ENCODE results near the gene HELT. TPM values are rescaled to one million over a fixed set of nuclear protein-coding genes. Genes with fewer than 3 reads are reported as not detected.

The HELT gene
- total and polyA plus RNA-seq, 2 donors (not counting 3 experiments of a cell fraction or from before 2014, with no cell fraction given) = not detected

DNA sequence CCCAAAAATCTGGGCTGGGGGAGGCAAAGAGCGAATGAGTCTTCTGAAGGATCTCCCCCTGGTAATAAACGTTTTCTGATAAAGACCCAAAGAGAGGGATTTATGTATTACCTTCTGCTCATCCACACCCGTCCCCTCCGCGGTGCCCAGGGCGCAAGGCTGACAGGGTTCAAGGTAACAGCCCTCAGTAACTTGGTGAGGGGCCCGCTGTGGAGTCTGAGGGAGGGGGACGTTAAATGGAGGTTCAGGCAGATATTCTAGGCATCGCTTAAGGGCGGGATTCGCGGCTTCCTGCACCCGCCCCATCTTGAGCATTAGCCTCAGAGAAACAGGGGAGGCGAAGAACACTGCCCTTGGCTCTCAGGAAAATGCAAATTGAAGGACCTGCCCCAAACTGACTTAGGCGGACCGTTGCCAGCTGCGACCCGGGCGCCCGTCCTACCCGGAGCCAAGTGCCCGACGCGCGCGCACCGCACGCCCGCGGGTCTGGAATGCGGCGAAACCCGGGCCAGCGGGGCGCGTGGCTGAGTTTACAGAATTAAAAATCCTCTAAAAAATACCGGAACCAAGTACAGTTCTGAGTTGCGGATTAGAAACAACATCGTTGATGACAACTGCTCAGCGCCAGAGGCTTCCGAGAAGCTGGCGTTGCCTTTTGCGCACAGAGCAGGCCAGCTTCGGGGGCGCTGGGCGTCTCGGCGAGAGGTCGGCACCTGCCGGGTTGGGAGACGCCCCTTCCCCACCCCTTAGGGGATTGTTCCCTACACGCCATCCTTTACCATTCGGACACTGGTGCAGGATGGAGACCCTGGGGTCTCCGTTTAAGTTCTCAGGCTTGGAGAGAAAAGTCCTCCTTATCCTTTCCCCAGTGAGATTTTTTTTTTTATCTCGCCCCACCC lies 2.8 kb downstream of the HELT start:
- FAIRE-seq = no peak
- Histone ChIP-seq H3K9me3 (replicated peaks; ENCODE audit: control insufficient read depth, insufficient read depth, low read length) (no peaks in the 10 kb centered on the region), H3K4me2 (ENCODE audit: insufficient read depth, low read length) (no peak overlapping the region), H3K27ac (ENCODE audit: insufficient read depth, low read depth, low read length) (no peak overlapping the region), H3K79me2 (ENCODE audit: control insufficient read depth, insufficient read depth, low read length) (no peaks in the 10 kb centered on the region), H3K9me1 (replicated peaks; ENCODE audit: control insufficient read depth, extremely low read depth, insufficient read depth, low read length) (no peaks in the 10 kb centered on the region), H3K36me3 (ENCODE audit: control insufficient read depth in 2 of 2, extremely low read depth in 1 of 2, insufficient read depth in 2 of 2, low read length in 2 of 2) (no peaks in the 10 kb centered on the region), H3K4me1 (ENCODE audit: control insufficient read depth, extremely low read depth, insufficient read depth, low read length) (no peaks in the 10 kb centered on the region), H3K4me3 (replicated peaks in 1 of 3; ENCODE audit: insufficient read depth in 1 of 3, low read depth in 1 of 3, low read length in 3 of 3) (no peak overlapping the region), H3K27me3 (ENCODE audit: control insufficient read depth in 2 of 2, insufficient read depth in 2 of 2, low read length in 2 of 2) (peaks cover 74 to 85% of the 10 kb centered on the region in 2 experiments), H4K20me1 (replicated peaks; ENCODE audit: control insufficient read depth, extremely low read depth, insufficient read depth, low read length) (no peaks in the 10 kb centered on the region), H2AFZ (ENCODE audit: low read depth, low read length) (no peak overlapping the region), H3K9ac (replicated peaks; ENCODE audit: extremely low read depth, insufficient read depth, low read length) (no peak overlapping the region)
- intact Hi-C loops (cut with micrococcal nuclease) = no loop called here
- POLR2A ChIA-PET = interaction anchor here (0.7 kb wide), 1 partner anchor 742 kb away, joined by 11 read pairs; no protein-coding TSS in a partner anchor
- no TSS peak for BruUV-seq (replicated peaks)
- TF ChIP-seq EZH2 (IDR thresholded peaks at IDR 0.05; ENCODE audit: borderline replicate concordance, low read depth, low read length, severe bottlenecking) (peak; percentile 54), CTCF (IDR thresholded peaks at IDR 0.05; ENCODE audit: extremely low read depth in 1 of 2, insufficient read depth in 1 of 2, low read depth in 1 of 2, low read length in 2 of 2) (no peak)
- no peak for DNase-seq (ENCODE audit: low read depth, low spot score)
- dilution Hi-C loops (cut with MboI; ENCODE audit: extremely low pct_ligation_motif_present, low sequenced_read_pairs) = no loop called here
- CTCF ChIA-PET = no interaction called here

DNA sequence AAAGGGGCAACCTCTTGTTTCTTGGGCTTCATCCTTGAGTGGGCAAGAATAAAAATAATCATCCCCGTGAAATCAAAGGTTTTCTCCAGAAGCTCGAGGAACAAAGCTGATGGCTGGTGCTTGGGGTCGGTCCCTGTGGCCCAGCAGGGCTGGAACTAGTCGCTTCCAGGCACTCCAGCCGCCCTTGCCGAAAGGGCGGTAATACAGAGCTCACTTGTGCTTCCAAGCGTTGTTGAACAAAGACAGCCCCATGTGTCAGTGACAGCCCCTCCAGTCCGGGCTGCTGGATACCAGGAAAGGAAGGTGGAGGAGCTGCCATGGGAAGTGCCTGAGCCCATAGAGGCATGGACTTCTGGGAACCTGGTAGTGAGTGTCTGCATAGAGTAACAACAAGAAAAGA lies 5.2 kb downstream of the HELT start:
- no peaks in the 10 kb centered on the region for H3K9me1 ChIP-seq (replicated peaks; ENCODE audit: control insufficient read depth, extremely low read depth, insufficient read depth, low read length)
- H3K27me3 ChIP-seq (ENCODE audit: control insufficient read depth in 2 of 2, insufficient read depth in 2 of 2, low read length in 2 of 2) = peaks cover 55 to 62% of the 10 kb centered on the region in 2 experiments
- CTCF ChIA-PET = interaction anchor here (0.7 to 1.8 kb wide), 11 partner anchors 8 to 1015 kb away, joined by 3 to 8 read pairs (median 5); no protein-coding TSS in a partner anchor
- no peak overlapping the region for H2AFZ ChIP-seq (ENCODE audit: low read depth, low read length)
- H3K4me3 ChIP-seq (replicated peaks in 1 of 3; ENCODE audit: insufficient read depth in 1 of 3, low read depth in 1 of 3, low read length in 3 of 3) = no peak overlapping the region
- no peak overlapping the region for H3K27ac ChIP-seq (ENCODE audit: insufficient read depth, low read depth, low read length)
- dilution Hi-C loops (cut with MboI; ENCODE audit: extremely low pct_ligation_motif_present, low sequenced_read_pairs) (no loop called here), intact Hi-C loops (cut with micrococcal nuclease) (no loop called here)
- no peak for TF ChIP-seq EZH2 (IDR thresholded peaks at IDR 0.05; ENCODE audit: borderline replicate concordance, low read depth, low read length, severe bottlenecking)
- TF ChIP-seq MYC (IDR thresholded peaks at IDR 0.05; ENCODE audit: low read depth, low read length) = no peak
- TF ChIP-seq, protein P1, sequence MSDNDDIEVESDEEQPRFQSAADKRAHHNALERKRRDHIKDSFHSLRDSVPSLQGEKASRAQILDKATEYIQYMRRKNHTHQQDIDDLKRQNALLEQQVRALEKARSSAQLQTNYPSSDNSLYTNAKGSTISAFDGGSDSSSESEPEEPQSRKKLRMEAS (IDR thresholded peaks at IDR 0.05; ENCODE audit: insufficient read depth, insufficient read length) = no peak
- TF ChIP-seq POLR2A (IDR thresholded peaks at IDR 0.05; ENCODE audit: low read depth, low read length) = no peak
- no peak for TF ChIP-seq CTCF (IDR thresholded peaks at IDR 0.05; ENCODE audit: extremely low read depth in 1 of 2, insufficient read depth in 1 of 2, low read depth in 1 of 2, low read length in 2 of 2)
- TF ChIP-seq FOS (IDR thresholded peaks at IDR 0.05; ENCODE audit: borderline replicate concordance, insufficient read depth, low read length) = no peak
- no peak for TF ChIP-seq GATA2 (IDR thresholded peaks at IDR 0.05; ENCODE audit: insufficient read depth, insufficient read length, low read depth, low read length)
- no peak for TF ChIP-seq JUN (IDR thresholded peaks at IDR 0.05; ENCODE audit: borderline replicate concordance, insufficient read depth, insufficient read length, low read depth)
- no peak for TF ChIP-seq POLR2AphosphoS5 (IDR thresholded peaks at IDR 0.05; ENCODE audit: insufficient read depth, low read depth, low read length)
- H4K20me1 ChIP-seq (replicated peaks; ENCODE audit: control insufficient read depth, extremely low read depth, insufficient read depth, low read length) = no peaks in the 10 kb centered on the region
- DNase-seq (ENCODE audit: low read depth, low spot score) (no peak), FAIRE-seq (no peak)
- H3K9ac ChIP-seq (replicated peaks; ENCODE audit: extremely low read depth, insufficient read depth, low read length) = no peak overlapping the region
- H3K9me3 ChIP-seq (replicated peaks; ENCODE audit: control insufficient read depth, insufficient read depth, low read length) = no peaks in the 10 kb centered on the region
- no peak overlapping the region for H3K4me2 ChIP-seq (ENCODE audit: insufficient read depth, low read length)
- H3K79me2 ChIP-seq (ENCODE audit: control insufficient read depth, insufficient read depth, low read length) = no peaks in the 10 kb centered on the region
- H3K4me1 ChIP-seq (ENCODE audit: control insufficient read depth, extremely low read depth, insufficient read depth, low read length) = no peaks in the 10 kb centered on the region
- H3K36me3 ChIP-seq (ENCODE audit: control insufficient read depth in 2 of 2, extremely low read depth in 1 of 2, insufficient read depth in 2 of 2, low read length in 2 of 2) = no peaks in the 10 kb centered on the region
- no TSS peak for BruUV-seq (replicated peaks)
- POLR2A ChIA-PET = no interaction called here

Measured in endothelial cell of umbilical vein (primary cell).